IPS DF 4.7 (cell line): Measurements from ENCODE around the gene NKX1-1.
"Not testable (repeated sequence)": the region's sequence is repeated elsewhere in the genome, so short reads cannot be mapped to it uniquely, and the experiment has no call there.

Experiments
- DNase-seq: peaks from one replicate; pipeline ENCODE4 v3.0.0-alpha.2; 2013; ENCODE audit warnings: low spot score; ENCODE audit errors: extremely low read depth

Gene NKX1-1

GRCh38 chr4:1405636-1406393, 427 bp downstream of the NKX1-1 start:
- no peak for DNase-seq

DNA sequence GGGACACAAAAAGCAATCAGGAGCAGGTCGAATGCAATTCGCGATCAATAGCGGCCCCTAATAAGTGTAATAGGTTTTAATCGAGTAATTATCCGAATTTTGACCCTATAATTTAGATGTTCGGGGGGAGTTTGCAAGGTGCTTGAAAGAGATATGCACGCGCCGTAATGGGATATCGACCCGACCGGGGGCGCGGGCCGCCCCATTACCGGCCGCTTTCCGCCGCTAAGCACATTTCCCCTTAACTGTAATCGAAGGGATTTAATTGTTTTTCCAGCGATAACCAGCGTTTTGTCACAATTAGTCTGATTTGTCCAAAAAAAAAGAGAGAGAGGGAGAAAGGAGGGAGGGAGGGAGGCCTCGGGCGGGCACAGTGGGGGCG, 997 bp downstream of the NKX1-1 start:
- DNase-seq = no peak

- no peak for DNase-seq
Observed at GRCh38 chr4:1404573-1405253, 1.5 kb downstream of the NKX1-1 start.

DNA sequence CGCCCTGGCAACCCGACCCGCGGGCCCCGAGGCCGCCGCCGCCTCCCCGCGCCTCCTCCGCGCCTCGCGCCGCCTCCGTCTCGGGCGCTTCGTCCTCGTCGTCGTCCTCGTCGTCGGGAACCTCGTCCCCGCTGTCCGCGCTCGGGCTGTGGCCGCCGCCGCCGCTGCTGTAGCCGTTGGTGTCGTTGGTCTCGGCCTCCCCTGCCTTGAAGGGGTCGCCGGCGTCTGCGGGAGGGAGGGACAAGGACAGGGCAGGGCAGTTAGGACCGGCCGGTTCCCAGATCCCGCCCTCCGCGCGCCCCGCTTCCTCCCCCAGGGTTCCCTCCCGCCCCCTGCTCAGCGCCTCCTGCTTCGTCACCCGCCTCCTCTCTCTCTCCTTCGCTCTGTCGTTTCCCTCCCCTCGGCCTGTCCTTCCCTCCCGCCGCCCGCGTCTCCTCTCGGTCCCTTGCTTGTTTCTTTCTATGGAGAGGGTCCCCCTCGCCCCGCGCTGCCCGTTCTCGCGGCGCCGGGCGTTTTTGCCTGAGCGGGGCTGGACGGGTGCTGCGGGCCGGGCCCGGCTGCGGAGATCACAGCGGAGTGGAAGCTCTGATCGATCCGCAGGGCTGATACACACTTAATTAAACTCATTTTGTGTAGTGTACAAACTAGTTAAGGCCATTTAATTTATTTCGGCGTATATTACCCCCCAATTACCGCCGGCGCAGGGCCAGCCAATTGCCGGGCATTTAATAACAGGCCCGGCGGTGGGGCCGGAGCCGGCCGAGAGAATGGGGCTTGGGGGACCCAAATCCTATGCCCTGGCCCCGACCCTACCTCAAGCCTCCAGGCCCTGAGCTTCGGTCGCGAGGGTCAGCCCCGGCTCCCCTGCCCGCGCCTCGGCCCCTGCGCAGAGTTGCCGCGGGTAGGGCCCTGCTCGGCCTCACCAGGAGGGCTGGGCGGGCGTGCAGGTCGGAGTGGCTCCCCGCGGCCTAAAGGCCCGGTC, 2.4 kb downstream of the NKX1-1 start:
- no peak for DNase-seq

DNA sequence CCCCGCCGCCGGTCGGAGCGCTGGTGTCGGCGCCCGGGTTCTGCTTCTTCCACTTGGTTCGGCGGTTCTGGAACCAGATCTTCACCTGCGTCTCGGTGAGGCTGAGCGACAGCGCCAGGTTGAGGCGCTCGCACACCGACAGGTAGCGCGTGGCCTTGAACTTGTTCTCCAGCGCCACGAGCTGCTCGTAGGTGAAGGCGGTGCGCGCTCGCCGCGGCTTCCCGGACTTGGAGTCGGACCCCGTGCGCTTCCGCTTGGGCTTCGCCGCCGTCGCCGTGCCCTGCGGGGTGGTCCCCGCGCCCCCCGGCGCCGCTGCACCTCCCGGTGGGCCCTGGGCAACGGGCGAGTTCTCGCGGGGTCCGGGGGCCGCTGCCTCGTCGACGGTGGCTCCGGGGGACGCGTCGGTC, 3.1 kb downstream of the NKX1-1 start:
- DNase-seq = no peak

DNA sequence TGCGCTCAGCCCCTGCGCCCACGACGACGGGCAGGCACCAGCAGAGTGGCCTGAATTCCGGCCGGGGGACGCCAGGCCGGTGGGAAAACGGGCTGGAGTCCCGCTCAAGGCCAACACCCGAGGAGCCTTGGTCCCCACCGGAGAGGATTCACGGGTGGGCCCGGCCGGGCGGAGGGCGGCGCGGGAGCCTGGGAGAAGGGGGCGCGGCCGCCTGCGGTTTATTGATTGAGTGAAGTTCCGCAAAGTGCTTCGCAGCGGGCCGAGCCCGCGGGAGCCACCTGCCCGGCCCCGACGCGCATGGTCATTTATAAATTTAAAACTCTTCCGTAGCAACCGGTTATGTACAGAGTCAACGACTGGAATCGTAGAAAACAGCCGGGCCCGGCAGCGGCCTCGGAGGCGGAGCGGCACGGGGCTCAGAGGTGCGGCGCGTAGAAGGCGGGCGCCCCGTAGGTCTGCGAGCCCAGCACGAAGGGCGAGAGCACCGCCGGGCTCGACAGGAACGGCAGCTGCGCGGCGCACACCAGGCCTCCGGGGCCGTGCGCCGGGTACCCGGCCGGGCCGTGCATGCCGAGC, 3.6 kb downstream of the NKX1-1 start:
- no peak for DNase-seq

DNA sequence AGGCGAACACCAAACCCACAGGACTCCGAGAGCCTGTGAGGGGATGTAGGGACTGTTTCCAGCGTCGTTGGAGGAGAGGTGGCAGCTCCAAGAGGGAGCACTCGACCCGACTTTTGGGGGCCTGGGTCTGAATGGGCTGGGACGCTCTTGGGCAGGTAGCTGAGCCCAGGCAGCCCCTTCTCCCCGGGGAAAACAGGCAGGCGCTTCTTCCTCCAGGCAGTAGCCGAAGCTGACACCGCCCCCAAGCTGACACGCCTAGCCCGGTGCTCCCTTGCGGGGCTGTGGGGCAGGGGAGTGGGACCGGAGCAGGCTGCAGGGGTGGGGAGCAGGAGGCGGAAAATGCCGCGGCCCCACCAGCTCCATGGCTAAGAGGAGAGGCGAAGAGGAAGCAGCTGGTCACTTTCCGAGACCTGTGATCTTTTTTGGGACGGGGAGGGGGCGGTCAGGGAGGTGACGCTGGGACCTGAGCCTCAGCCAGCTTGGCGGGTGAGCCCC, 4.2 kb downstream of the NKX1-1 start:
- DNase-seq = no peak

GRCh38 chr4:1401409-1402020, 4.7 kb downstream of the NKX1-1 start:
- DNase-seq = no peak

- no peak for DNase-seq
Observed at GRCh38 chr4:1400831-1401408, 5.3 kb downstream of the NKX1-1 start.

GRCh38 chr4:1400191-1400805, 5.9 kb downstream of the NKX1-1 start:
- DNase-seq = no peak

- DNase-seq = no peak
Observed at GRCh38 chr4:1399508-1400190, 6.6 kb downstream of the NKX1-1 start.

DNA sequence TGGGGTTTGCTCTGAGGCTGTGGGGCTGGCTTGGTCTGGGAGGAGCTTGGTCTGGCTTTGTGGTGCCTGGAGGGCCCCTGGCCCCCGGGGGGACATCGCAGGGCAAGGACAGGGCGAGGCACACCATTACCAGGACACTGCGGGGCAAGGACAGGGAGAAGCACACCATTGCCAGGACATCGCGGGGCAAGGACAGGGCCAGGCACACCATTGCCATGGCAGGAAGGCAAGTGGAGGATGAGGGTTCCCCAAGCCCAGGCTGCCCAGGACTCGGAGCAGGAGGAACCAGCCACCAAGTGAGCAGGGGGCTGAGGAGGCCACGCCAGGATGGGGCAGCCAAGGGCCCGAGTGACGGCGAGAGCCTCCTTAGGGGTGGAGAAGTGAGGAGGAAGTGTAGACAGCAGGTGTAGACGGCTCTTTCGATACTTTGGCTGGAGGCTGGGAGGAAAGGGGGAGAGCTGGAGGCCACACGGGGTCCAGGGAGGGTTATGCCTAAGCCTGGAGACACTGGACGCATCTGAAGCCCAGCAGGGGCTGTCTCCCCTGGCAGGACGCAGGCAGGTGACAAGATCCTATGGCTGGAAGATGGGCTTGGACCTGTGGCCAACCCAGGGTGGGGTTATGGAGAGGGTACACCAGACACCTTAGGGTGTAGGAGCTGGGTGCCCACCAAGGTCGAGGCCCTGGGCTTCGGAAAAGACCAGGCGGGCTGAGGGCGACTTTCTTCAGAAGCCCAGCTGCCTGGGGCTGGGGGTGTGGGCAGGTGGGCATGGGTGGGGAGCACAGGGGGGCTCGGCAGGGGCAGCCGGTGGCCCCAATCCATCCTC, 7.3 kb downstream of the NKX1-1 start:
- DNase-seq = no peak

DNA sequence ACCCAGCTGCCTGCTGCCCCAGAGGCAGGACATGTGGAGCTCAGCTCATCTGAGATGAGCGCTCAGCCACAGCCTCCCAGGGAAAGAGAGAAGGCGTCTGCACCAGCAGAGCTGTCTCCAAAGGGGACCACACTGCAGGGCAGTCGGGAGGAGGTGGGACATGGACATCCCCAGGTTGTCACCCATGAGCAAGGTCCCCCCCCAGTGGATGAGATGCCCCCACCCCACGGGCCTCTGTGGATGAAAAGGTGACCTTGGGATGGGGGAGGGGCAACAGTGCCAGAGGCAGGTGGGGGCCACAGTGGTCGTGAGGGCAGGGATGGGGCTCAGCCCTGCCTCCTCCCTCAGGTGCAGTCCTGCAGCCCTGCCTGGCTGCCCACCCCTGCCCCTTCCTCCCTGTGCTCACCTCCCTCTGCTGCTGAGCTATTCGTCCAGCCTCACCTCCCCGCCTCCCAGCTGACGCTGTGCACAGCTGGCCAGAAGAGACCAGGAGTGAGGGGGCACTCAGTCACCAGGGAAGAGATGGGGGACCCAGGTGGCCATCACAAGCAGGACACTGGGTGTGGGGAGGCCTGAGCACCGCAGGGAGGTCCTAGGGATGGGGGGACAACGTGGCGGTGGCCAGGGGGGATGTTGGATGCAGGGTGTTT, 9.3 kb downstream of the NKX1-1 start:
- no peak for DNase-seq

GRCh38 chr4:1395941-1396805, 10.1 kb downstream of the NKX1-1 start:
- no peak for DNase-seq

DNA sequence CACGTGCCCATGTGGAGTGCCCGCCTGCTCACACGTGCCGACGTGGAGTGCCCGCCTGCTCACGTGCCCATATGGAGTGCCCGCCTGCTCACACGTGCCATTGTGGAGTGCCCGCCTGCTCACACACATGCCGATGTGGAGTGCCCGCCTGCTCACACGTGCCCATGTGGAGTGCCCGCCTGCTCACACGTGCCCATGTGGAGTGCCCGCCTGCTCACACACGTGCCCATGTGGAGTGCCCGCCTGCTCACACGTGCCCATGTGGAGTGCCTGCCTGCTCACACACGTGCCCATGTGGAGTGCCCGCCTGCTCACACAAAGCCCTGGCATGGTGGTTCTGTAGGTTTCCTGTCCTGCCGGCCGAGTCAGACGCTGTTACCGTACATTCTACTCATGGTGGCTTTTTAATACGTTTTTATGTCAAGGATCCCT, 10.8 kb downstream of the NKX1-1 start:
- DNase-seq = not testable (repeated sequence)

DNA sequence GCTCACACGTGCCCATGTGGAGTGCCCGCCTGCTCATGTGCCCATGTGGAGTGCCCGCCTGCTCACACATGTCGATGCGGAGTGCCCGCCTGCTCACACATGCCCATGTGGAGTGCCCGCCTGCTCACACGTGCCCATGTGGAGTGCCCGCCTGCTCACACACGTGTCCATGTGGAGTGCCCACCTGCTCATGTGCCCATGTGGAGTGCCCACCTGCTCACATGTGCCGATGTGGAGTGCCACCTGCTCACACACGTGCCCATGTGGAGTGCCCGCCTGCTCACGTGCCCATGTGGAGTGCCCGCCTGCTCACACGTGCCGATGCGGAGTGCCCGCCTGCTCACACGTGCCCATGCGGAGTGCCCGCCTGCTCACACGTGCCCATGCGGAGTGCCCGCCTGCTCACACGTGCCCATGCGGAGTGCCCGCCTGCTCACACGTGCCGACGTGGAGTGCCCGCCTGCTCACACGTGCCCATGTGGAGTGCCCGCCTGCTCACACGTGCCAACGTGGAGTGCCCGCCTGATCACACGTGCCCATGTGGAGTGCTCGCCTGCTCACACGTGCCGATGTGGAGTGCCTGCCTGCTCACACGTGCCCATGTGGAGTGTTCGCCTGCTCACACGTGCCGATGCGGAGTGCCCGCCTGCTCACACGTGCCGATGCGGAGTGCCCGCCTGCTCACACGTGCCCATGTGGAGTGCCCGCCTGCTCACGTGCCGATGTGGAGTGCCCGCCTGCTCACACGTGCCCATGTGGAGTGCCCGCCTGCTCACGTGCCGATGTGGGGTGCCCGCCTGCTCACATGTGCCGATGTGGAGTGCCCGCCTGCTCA, 11.5 kb downstream of the NKX1-1 start:
- not testable (repeated sequence) for DNase-seq
